Esophagus squamous epithelium (tissue), 4 donors: Measurements from ENCODE around the gene ARHGAP30.

Source experiments
- CTCF ChIP-seq, 6 experiments: fragments of 450-650 bp in 4 of 6; fragments of 200-600 bp in 2 of 6; sonication (generic) in 2 of 6; IDR thresholded peaks; one replicate each; pipeline ENCODE4 v1.5.1; 2016 to 2019; ENCODE audit warnings: antibody characterized with exemption in 6 of 6, mild to moderate bottlenecking in 4 of 6, moderate library complexity in 4 of 6
- POLR2A ChIP-seq, 4 donors: fragments of 450-650 bp; IDR thresholded peaks; one replicate each; pipeline ENCODE4 v1.6.1; 2017; ENCODE audit warnings: antibody characterized with exemption in 4 of 4, mild to moderate bottlenecking in 4 of 4, moderate library complexity in 3 of 4

GRCh38 chr1:161019751-161020495 lies 49.8 kb downstream of the ARHGAP30 start:
- TF ChIP-seq POLR2A (IDR thresholded peaks at IDR 0.05) (peak in 2 of 4 donors; percentile 61 to 80), CTCF (IDR thresholded peaks at IDR 0.05) (peak in 1 of 6 experiments; percentile 3)
